Activated CD8-positive, alpha-beta T cell treated with anti-CD3 and anti-CD28 coated beads for 36 hours (primary cell): ENCODE measurements around the gene IFRD2. TPM values are rescaled to one million over a fixed set of nuclear protein-coding genes. Genes with fewer than 3 reads are reported as not detected.

ENCODE experiments used
- ATAC-seq: fragments of 200-7000 bp; cut with Tn5 transposase; one replicate; pipeline ENCODE4 v1.10.0; 2021; ENCODE audit warnings: mild to moderate bottlenecking, moderate library complexity
- CTCF ChIA-PET: fragments of 350-600 bp; sonication (Branson Sonifier 250); formaldehyde crosslinking; loops from one replicate; lab custom pipeline; 2021; ENCODE audit warnings: antibody characterized with exemption; lab: Charles Lee
- POLR2A ChIA-PET: fragments of 350-600 bp; sonication (Branson Sonifier 250); formaldehyde crosslinking; loops from one replicate; lab custom pipeline; 2021; ENCODE audit warnings: antibody characterized with exemption; lab: Charles Lee
- DNase-seq: peaks from one replicate; pipeline ENCODE4 v3.0.0-alpha.2; 2020
- H3K27ac Mint-ChIP-seq: one replicate; pipeline ENCODE4 v1.8.0; 2021; ENCODE audit warnings: mild to moderate bottlenecking, mixed read lengths
- H3K27me3 Mint-ChIP-seq: one replicate; pipeline ENCODE4 v1.8.0; 2021; ENCODE audit warnings: mixed read lengths
- H3K36me3 Mint-ChIP-seq: one replicate; pipeline ENCODE4 v1.8.0; 2021; ENCODE audit warnings: low read depth, mixed read lengths
- H3K4me1 Mint-ChIP-seq: one replicate; pipeline ENCODE4 v1.8.0; 2021; ENCODE audit warnings: low read depth, mixed read lengths
- H3K4me3 Mint-ChIP-seq: one replicate; pipeline ENCODE4 v1.8.0; 2021; ENCODE audit warnings: mild to moderate bottlenecking, moderate library complexity, mixed read lengths
- H3K9me3 Mint-ChIP-seq: one replicate; pipeline ENCODE4 v1.8.0; 2021; ENCODE audit warnings: mixed read lengths
- CTCF ChIP-seq: fragments of 200-600 bp; IDR thresholded peaks from one replicate; pipeline ENCODE4 v1.8.0; 2022; ENCODE audit warnings: antibody characterized with exemption, mild to moderate bottlenecking
- intact Hi-C: fragments of 100-400 bp; cut with micrococcal nuclease; formaldehyde crosslinking; loops from one replicate; pipeline ENCODE4 v1.10.0; 2022
- total RNA-seq, 2 experiments: library from RNA; stranded (reverse); gene quantifications; one replicate each; pipeline ENCODE4 v1.2.3, GENCODE V29; 2021

IFRD2 gene
- total RNA-seq, 2 experiments from 2014 or later, result 132 to 133 TPM

GRCh38 chr3:50297384-50297775 lies 5.2 kb upstream of the IFRD2 start:
- H3K4me1 Mint-ChIP-seq, result peaks cover 23% of the 10 kb centered on the region
- DNase-seq, result no peak
- no peak for ATAC-seq
- POLR2A ChIA-PET, result interaction anchor here (1.8 to 3.1 kb wide), 2 partner anchors 9 to 40 kb away, joined by 7 to 14 read pairs; no protein-coding TSS in a partner anchor
- CTCF ChIA-PET, result interaction anchor here (1.0 to 1.9 kb wide), 3 partner anchors 8 to 27 kb away, joined by 3 to 8 read pairs (median 4); no protein-coding TSS in a partner anchor
- H3K36me3 Mint-ChIP-seq, result peaks cover 1% of the 10 kb centered on the region
- no peak for TF ChIP-seq CTCF
- no peaks in the 10 kb centered on the region for H3K27me3 Mint-ChIP-seq
- H3K27ac Mint-ChIP-seq, result no peak overlapping the region
- peak overlapping the region; percentile 99 for H3K4me3 Mint-ChIP-seq
- intact Hi-C loops, result no loop called here
- no peaks in the 10 kb centered on the region for H3K9me3 Mint-ChIP-seq

GRCh38 chr3:50296721-50297383 lies 4.6 kb upstream of the IFRD2 start:
- Mint-ChIP-seq H3K4me1 (peaks cover 23% of the 10 kb centered on the region), H3K4me3 (no peak overlapping the region), H3K27ac (no peak overlapping the region), H3K36me3 (peaks cover 1% of the 10 kb centered on the region), H3K27me3 (no peaks in the 10 kb centered on the region), H3K9me3 (no peaks in the 10 kb centered on the region)
- intact Hi-C loops, result no loop called here
- DNase-seq (no peak), ATAC-seq (no peak)
- no peak for TF ChIP-seq CTCF
- CTCF ChIA-PET, result interaction anchor here (1.0 to 1.1 kb wide), 3 partner anchors 25 to 50 kb away, joined by 3 to 4 read pairs (median 3); no protein-coding TSS in a partner anchor
- POLR2A ChIA-PET, result interaction anchor here (0.9 to 3.1 kb wide), 2 partner anchors 9 to 40 kb away, joined by 3 to 14 read pairs; no protein-coding TSS in a partner anchor

GRCh38 chr3:50295553-50296431 lies 3.6 kb upstream of the IFRD2 start:
- Mint-ChIP-seq H3K4me1 (peaks cover 23% of the 10 kb centered on the region), H3K27ac (no peak overlapping the region), H3K4me3 (no peak overlapping the region), H3K36me3 (peaks cover 6% of the 10 kb centered on the region), H3K9me3 (no peaks in the 10 kb centered on the region), H3K27me3 (no peaks in the 10 kb centered on the region)
- DNase-seq (no peak), ATAC-seq (no peak)
- POLR2A ChIA-PET, result interaction anchor here (1.6 kb wide), 1 partner anchor 11 kb away, joined by 7 read pairs; no protein-coding TSS in a partner anchor
- intact Hi-C loops, result no loop called here
- no peak for TF ChIP-seq CTCF
- CTCF ChIA-PET, result interaction anchor here (1.1 to 1.2 kb wide), 2 partner anchors 28 to 49 kb away, joined by 3 read pairs; no protein-coding TSS in a partner anchor

GRCh38 chr3:50294492-50295403 lies 2.5 kb upstream of the IFRD2 start:
- Mint-ChIP-seq H3K27ac (no peak overlapping the region), H3K4me3 (no peak overlapping the region), H3K4me1 (peaks cover 19% of the 10 kb centered on the region), H3K27me3 (no peaks in the 10 kb centered on the region), H3K36me3 (peaks cover 15% of the 10 kb centered on the region), H3K9me3 (no peaks in the 10 kb centered on the region)
- DNase-seq (no peak), ATAC-seq (no peak)
- CTCF ChIA-PET, result interaction anchor here (1.2 kb wide), 1 partner anchor 29 kb away, joined by 3 read pairs; no protein-coding TSS in a partner anchor
- intact Hi-C loops, result no loop called here
- no peak for TF ChIP-seq CTCF
- POLR2A ChIA-PET, result interaction anchor here (1.1 to 3.7 kb wide), 3 partner anchors 10 to 43 kb away, joined by 3 to 20 read pairs (median 7); partner anchors contain the start of gene TUSC2
